BJ (cell line): ENCODE results near the gene TNIK. TPM values are rescaled to one million over a fixed set of nuclear protein-coding genes. Genes with fewer than 3 reads are reported as not detected.

Experiments used
- CTCF ChIA-PET: fragments of 350-600 bp; formaldehyde crosslinking; extraction: SDS; loops from one replicate; lab custom pipeline; 2021; ENCODE audit warnings: antibody characterized with exemption, inconsistent platforms; lab: Yijun Ruan, JAX
- POLR2A ChIA-PET: fragments of 300-600 bp; sonication (Branson Sonifier 250); formaldehyde crosslinking; extraction: SDS; loops from one replicate; lab custom pipeline; 2021; ENCODE audit warnings: antibody characterized with exemption; lab: Charles Lee
- DNase-seq: peaks from one replicate; pipeline ENCODE4 v3.0.0-alpha.2; 2011; ENCODE audit warnings: low read depth
- H3K27me3 ChIP-seq: 2 replicates; pipeline ENCODE4 v1.6.0; 2011; ENCODE audit warnings: low read length; ENCODE audit not compliant: control insufficient read depth, insufficient read depth
- H3K36me3 ChIP-seq: 2 replicates; pipeline ENCODE4 v1.5.1; 2011; ENCODE audit warnings: low read length; ENCODE audit not compliant: control insufficient read depth, insufficient read depth
- H3K4me3 ChIP-seq: 2 replicates; pipeline ENCODE4 v1.5.1; 2011; ENCODE audit warnings: low read depth, mild to moderate bottlenecking, control low read depth, low read length
- polyA plus RNA-seq: library from polyadenylated mRNA; depleted of rRNA; stranded (reverse); fragments of >200 nt; gene quantifications from 2 replicates; pipeline ENCODE4 v1.2.3, GENCODE V29; 2011
- TF ChIP-seq, protein P1 (sequence below): IDR thresholded peaks from 2 replicates; pipeline ENCODE4 v1.5.1; 2011; ENCODE audit warnings: low read depth, mild to moderate bottlenecking, control low read depth, inconsistent platforms, low read length, moderate library complexity; ENCODE audit not compliant: insufficient read depth

Gene TNIK
- polyA plus RNA-seq, 1 experiment: 2.1 TPM

DNA sequence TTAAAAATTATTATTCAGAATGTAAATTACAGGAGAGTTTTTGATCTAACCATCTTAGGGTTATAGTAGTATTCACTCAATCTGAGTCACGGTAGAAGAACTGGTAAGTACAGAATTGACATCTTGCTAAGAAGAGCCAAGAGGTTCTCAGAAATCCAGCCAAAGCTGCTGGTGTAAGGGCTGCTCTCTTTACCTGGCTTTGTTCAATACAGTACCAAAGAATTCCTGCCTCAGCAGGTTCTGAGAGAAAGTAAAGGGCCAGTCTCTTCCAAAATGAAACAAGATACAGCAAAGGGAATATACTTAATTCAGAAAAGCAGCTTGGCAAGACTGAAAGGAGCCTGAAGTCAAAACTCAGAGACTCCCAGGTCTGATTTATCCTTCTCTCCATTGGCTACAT lies 193.1 kb downstream of the TNIK start:
- DNase-seq: no peak
- Histone ChIP-seq H3K36me3 (no peaks in the 10 kb centered on the region), H3K4me3 (no peak overlapping the region), H3K27me3 (no peaks in the 10 kb centered on the region)
- POLR2A ChIA-PET: no interaction called here
- TF ChIP-seq, protein P1, sequence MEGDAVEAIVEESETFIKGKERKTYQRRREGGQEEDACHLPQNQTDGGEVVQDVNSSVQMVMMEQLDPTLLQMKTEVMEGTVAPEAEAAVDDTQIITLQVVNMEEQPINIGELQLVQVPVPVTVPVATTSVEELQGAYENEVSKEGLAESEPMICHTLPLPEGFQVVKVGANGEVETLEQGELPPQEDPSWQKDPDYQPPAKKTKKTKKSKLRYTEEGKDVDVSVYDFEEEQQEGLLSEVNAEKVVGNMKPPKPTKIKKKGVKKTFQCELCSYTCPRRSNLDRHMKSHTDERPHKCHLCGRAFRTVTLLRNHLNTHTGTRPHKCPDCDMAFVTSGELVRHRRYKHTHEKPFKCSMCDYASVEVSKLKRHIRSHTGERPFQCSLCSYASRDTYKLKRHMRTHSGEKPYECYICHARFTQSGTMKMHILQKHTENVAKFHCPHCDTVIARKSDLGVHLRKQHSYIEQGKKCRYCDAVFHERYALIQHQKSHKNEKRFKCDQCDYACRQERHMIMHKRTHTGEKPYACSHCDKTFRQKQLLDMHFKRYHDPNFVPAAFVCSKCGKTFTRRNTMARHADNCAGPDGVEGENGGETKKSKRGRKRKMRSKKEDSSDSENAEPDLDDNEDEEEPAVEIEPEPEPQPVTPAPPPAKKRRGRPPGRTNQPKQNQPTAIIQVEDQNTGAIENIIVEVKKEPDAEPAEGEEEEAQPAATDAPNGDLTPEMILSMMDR: no peak
- CTCF ChIA-PET: no interaction called here

DNA sequence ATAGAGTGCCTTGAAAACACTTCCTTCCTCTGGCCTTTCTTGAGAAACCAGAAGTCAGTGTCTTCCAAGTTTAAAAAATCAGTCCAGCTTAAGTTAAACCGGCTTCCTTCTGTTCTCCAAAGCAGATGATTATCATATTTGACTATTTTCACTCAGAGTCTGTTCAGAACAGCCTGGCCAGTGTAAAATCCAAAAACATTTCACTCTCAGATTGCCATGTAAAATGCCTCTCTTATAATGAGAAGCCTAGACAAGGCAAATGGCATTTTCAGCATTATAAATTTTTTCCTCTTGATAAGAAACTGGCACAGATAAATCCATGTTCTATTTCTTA lies 193.5 kb downstream of the TNIK start:
- CTCF ChIA-PET: interaction anchor here (0.8 kb wide), 1 partner anchor 15 kb away, joined by 3 read pairs; no protein-coding TSS in a partner anchor
- no peak for DNase-seq
- no peak overlapping the region for H3K4me3 ChIP-seq
- TF ChIP-seq, protein P1: no peak
- POLR2A ChIA-PET: no interaction called here
- no peaks in the 10 kb centered on the region for H3K36me3 ChIP-seq
- no peaks in the 10 kb centered on the region for H3K27me3 ChIP-seq

DNA sequence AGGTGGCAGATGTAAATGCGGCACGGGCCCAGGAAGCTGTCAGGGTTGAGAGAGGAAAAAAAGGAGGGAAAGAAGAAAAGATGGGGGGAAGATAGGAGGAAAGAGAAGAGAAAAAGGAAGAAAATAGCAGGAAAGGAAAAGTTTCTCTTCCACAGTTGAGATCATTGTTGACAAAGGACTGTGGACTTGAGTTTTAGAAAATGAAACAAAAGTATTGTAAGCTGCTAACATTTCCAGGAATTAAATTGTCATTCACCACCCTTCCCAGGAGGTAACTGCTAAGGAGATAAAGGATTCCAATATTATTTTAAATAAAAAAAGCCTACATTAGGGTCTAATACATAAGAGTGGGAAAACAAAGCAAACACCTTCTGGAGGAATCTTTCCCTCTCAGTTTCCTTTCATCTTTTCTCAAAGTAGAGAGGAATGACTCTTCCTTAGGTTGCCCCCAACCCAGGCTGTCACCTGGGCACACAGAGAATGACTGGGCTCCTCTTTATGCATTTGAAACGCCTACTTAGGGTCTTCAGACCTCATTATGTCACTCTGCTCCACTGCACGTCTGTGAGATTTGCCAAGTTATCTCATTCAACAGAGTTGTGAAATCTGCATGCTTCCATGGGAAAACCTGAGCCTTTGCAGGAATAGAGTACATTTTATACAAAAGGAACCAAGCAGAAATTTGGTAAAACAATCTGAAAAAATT lies 194.0 kb downstream of the TNIK start:
- Histone ChIP-seq H3K27me3 (no peaks in the 10 kb centered on the region), H3K36me3 (no peaks in the 10 kb centered on the region), H3K4me3 (no peak overlapping the region)
- TF ChIP-seq, protein P1: no peak
- POLR2A ChIA-PET: no interaction called here
- CTCF ChIA-PET: interaction anchor here (0.8 kb wide), 2 partner anchors 16 to 195 kb away, joined by 3 read pairs; no protein-coding TSS in a partner anchor
- no peak for DNase-seq

DNA sequence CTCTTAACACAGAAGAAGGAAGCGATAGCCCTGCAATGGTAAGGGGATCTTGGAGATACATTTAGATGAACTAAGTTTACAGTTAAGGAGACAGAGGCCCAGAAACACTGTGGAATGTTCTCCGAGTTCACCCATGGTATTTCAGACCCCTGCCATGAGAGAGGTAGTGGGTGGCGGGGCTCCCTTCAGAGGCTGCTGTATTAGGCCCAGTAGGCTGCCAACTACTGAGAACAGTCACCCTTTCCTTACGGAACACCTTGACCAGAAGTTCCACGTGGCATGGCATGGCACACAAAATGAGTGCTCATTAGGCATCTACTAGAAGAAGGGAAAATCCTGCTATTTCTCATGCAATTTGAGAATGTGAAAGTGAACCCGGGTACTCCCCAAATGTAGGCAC lies 195.4 kb downstream of the TNIK start:
- no peaks in the 10 kb centered on the region for H3K27me3 ChIP-seq
- ChIA-PET CTCF (no interaction called here), POLR2A (no interaction called here)
- H3K36me3 ChIP-seq: no peaks in the 10 kb centered on the region
- DNase-seq: no peak
- TF ChIP-seq, protein P1: no peak
- no peak overlapping the region for H3K4me3 ChIP-seq

DNA sequence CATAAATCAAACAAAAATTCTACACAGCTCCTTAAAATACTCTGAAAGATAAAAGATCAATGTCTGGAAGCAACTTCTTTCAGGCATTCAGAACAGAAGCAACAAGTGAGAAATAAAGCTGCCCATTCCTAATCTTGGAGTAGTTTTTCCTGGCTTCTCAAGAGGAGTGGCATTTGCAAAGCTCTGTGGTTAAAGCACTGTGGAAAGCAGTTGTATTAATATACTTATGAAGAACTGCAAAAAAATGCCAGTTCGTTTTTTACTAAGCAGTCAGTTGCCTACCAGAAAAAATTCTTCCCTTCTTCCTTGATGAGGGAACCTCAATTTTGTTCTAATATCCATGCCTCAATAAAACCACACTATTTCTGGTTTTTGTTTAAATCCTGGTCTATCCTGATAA lies 197.8 kb downstream of the TNIK start:
- TF ChIP-seq, protein P1: no peak
- DNase-seq: no peak
- ChIA-PET CTCF (interaction anchor here (0.8 kb wide), 1 partner anchor 12 kb away, joined by 3 read pairs; no protein-coding TSS in a partner anchor), POLR2A (interaction anchor here (0.7 kb wide), 1 partner anchor 24 kb away, joined by 3 read pairs; no protein-coding TSS in a partner anchor)
- Histone ChIP-seq H3K27me3 (no peaks in the 10 kb centered on the region), H3K36me3 (no peaks in the 10 kb centered on the region), H3K4me3 (no peak overlapping the region)
